ENCODE measurements around the gene BMF. TPM values are rescaled to one million over a fixed set of nuclear protein-coding genes. Genes with fewer than 3 reads are reported as not detected.

The BMF gene
- polyA plus RNA-seq, 5 donors, result 43.9 to 55.6 (median 44.3) TPM

GRCh38 chr15:40051616-40052415 is 56.9 kb downstream of the BMF start:
- DNase-seq, result no peak

- no peak for DNase-seq
Observed at GRCh38 chr15:40050788-40051470, 57.8 kb downstream of the BMF start.

- DNase-seq, result no peak
Observed at GRCh38 chr15:40048926-40049475, 59.7 kb downstream of the BMF start.

- no peak for DNase-seq
Observed at GRCh38 chr15:40048211-40048792, 60.4 kb downstream of the BMF start.

- DNase-seq, result peak; percentile 70 to 74
Observed at GRCh38 chr15:40047415-40048210, 61.1 kb downstream of the BMF start.

- no peak for DNase-seq
Observed at GRCh38 chr15:40046721-40047414, 61.8 kb downstream of the BMF start.

- no peak for DNase-seq
Observed at GRCh38 chr15:40045572-40046217, 63.0 kb downstream of the BMF start.

GRCh38 chr15:40044717-40045571 is 63.7 kb downstream of the BMF start:
- DNase-seq, result peak; percentile 65 to 77

- DNase-seq, result no peak
Observed at GRCh38 chr15:40043927-40044716, 64.6 kb downstream of the BMF start.

GRCh38 chr15:40042791-40043320 is 65.8 kb downstream of the BMF start:
- DNase-seq, result no peak

GRCh38 chr15:40040770-40041169 is 67.9 kb downstream of the BMF start:
- no peak for DNase-seq

- DNase-seq, result no peak
Observed at GRCh38 chr15:40040293-40040635, 68.4 kb downstream of the BMF start.

- peak; percentile 94 for DNase-seq
Observed at GRCh38 chr15:40038638-40039543, 69.8 kb downstream of the BMF start, which contains the start of gene SRP14. SRP14 (minus strand) TSS chr15:40039181; CDS start chr15:40039116, 65 bp downstream.

GRCh38 chr15:40038275-40038637 is 70.4 kb downstream of the BMF start:
- DNase-seq, result no peak
